ENCODE measurements around the gene THSD7A. TPM values are rescaled to one million over a fixed set of nuclear protein-coding genes. Genes with fewer than 3 reads are reported as not detected.

The THSD7A gene
- polyA plus RNA-seq, 3 donors from 2014 or later = not detected

GRCh38 chr7:11615174-11615573, 216.8 kb downstream of the THSD7A start:
- DNase-seq = no peak
- H3K27ac Mint-ChIP-seq = no peak overlapping the region
- H3K27me3 Mint-ChIP-seq (ENCODE audit: low read depth in 3 of 3) = no peaks in the 10 kb centered on the region
- H3K36me3 Mint-ChIP-seq = no peaks in the 10 kb centered on the region
- H3K4me1 Mint-ChIP-seq = no peaks in the 10 kb centered on the region
- no peak overlapping the region for H3K4me3 Mint-ChIP-seq
- peaks cover 3 to 14% (median 6%) of the 10 kb centered on the region in 6 donors for H3K9me3 Mint-ChIP-seq

GRCh38 chr7:11613292-11613930, 218.6 kb downstream of the THSD7A start:
- Mint-ChIP-seq H3K4me1 (no peaks in the 10 kb centered on the region), H3K27me3 (ENCODE audit: low read depth in 3 of 3) (no peaks in the 10 kb centered on the region), H3K27ac (no peak overlapping the region), H3K9me3 (peaks cover 3 to 29% (median 10%) of the 10 kb centered on the region in 6 donors), H3K36me3 (peaks cover 0 to 4% (median 0%) of the 10 kb centered on the region in 3 donors), H3K4me3 (no peak overlapping the region)
- DNase-seq = no peak

GRCh38 chr7:11612737-11613136, 219.3 kb downstream of the THSD7A start:
- Mint-ChIP-seq H3K27me3 (ENCODE audit: low read depth in 3 of 3) (no peaks in the 10 kb centered on the region), H3K27ac (no peak overlapping the region), H3K4me1 (no peaks in the 10 kb centered on the region), H3K36me3 (peaks cover 0 to 4% (median 0%) of the 10 kb centered on the region in 3 donors), H3K4me3 (no peak overlapping the region), H3K9me3 (peaks cover 3 to 26% (median 9%) of the 10 kb centered on the region in 6 donors)
- DNase-seq = no peak

- peaks cover 0 to 4% (median 0%) of the 10 kb centered on the region in 3 donors for H3K36me3 Mint-ChIP-seq
- no peak overlapping the region for H3K27ac Mint-ChIP-seq
- no peaks in the 10 kb centered on the region for H3K4me1 Mint-ChIP-seq
- no peaks in the 10 kb centered on the region for H3K27me3 Mint-ChIP-seq (ENCODE audit: low read depth in 3 of 3)
- no peak overlapping the region for H3K4me3 Mint-ChIP-seq
- DNase-seq = no peak
- H3K9me3 Mint-ChIP-seq = peaks cover 2 to 30% (median 7%) of the 10 kb centered on the region in 6 donors
These were observed 222.8 kb downstream of the THSD7A start for GRCh38 chr7:11609096-11609670.

GRCh38 chr7:11607686-11608085, 224.3 kb downstream of the THSD7A start:
- Mint-ChIP-seq H3K9me3 (peaks cover under 1 to 30% (median 5%) of the 10 kb centered on the region in 6 donors), H3K27me3 (ENCODE audit: low read depth in 3 of 3) (no peaks in the 10 kb centered on the region), H3K4me3 (no peak overlapping the region), H3K27ac (no peak overlapping the region), H3K4me1 (no peaks in the 10 kb centered on the region), H3K36me3 (peaks cover 0 to 4% (median 0%) of the 10 kb centered on the region in 3 donors)
- DNase-seq = no peak

- peaks cover 4 to 38% (median 11%) of the 10 kb centered on the region in 6 donors for H3K9me3 Mint-ChIP-seq
- no peak overlapping the region for H3K4me3 Mint-ChIP-seq
- no peak for DNase-seq
- no peak overlapping the region for H3K27ac Mint-ChIP-seq
- H3K4me1 Mint-ChIP-seq = no peaks in the 10 kb centered on the region
- peaks cover 0 to 4% (median 0%) of the 10 kb centered on the region in 3 donors for H3K36me3 Mint-ChIP-seq
- H3K27me3 Mint-ChIP-seq (ENCODE audit: low read depth in 3 of 3) = no peaks in the 10 kb centered on the region
These were observed 226.2 kb downstream of the THSD7A start for GRCh38 chr7:11605749-11606148.

GRCh38 chr7:11604505-11604904, 227.5 kb downstream of the THSD7A start:
- Mint-ChIP-seq H3K9me3 (peaks cover 5 to 33% (median 12%) of the 10 kb centered on the region in 6 donors), H3K27ac (no peak overlapping the region), H3K36me3 (peaks cover 0 to 4% (median 0%) of the 10 kb centered on the region in 3 donors), H3K27me3 (ENCODE audit: low read depth in 3 of 3) (peaks cover 0 to 3% (median 0%) of the 10 kb centered on the region in 3 donors), H3K4me3 (no peak overlapping the region), H3K4me1 (no peaks in the 10 kb centered on the region)
- no peak for DNase-seq

- Mint-ChIP-seq H3K27ac (no peak overlapping the region), H3K27me3 (ENCODE audit: low read depth in 3 of 3) (peaks cover 0 to 3% (median 0%) of the 10 kb centered on the region in 3 donors), H3K4me3 (no peak overlapping the region), H3K9me3 (peaks cover 6 to 30% (median 13%) of the 10 kb centered on the region in 6 donors), H3K36me3 (no peaks in the 10 kb centered on the region), H3K4me1 (no peaks in the 10 kb centered on the region)
- no peak for DNase-seq
These were observed 230.2 kb downstream of the THSD7A start for GRCh38 chr7:11601761-11602160.

- Mint-ChIP-seq H3K36me3 (no peaks in the 10 kb centered on the region), H3K9me3 (peaks cover 3 to 41% (median 11%) of the 10 kb centered on the region in 6 donors), H3K27ac (no peak overlapping the region), H3K27me3 (ENCODE audit: low read depth in 3 of 3) (no peaks in the 10 kb centered on the region), H3K4me3 (no peak overlapping the region), H3K4me1 (no peaks in the 10 kb centered on the region)
- no peak for DNase-seq
These were observed 238.7 kb downstream of the THSD7A start for GRCh38 chr7:11593322-11593721.

GRCh38 chr7:11592699-11593098, 239.3 kb downstream of the THSD7A start:
- Mint-ChIP-seq H3K27ac (no peak overlapping the region), H3K9me3 (peaks cover 3 to 35% (median 13%) of the 10 kb centered on the region in 6 donors), H3K4me3 (no peak overlapping the region), H3K27me3 (ENCODE audit: low read depth in 3 of 3) (no peaks in the 10 kb centered on the region), H3K4me1 (no peaks in the 10 kb centered on the region), H3K36me3 (no peaks in the 10 kb centered on the region)
- no peak for DNase-seq

- H3K36me3 Mint-ChIP-seq = no peaks in the 10 kb centered on the region
- H3K9me3 Mint-ChIP-seq = peaks cover 3 to 35% (median 13%) of the 10 kb centered on the region in 6 donors
- no peak overlapping the region for H3K27ac Mint-ChIP-seq
- no peak overlapping the region for H3K4me3 Mint-ChIP-seq
- no peaks in the 10 kb centered on the region for H3K4me1 Mint-ChIP-seq
- DNase-seq = no peak
- no peaks in the 10 kb centered on the region for H3K27me3 Mint-ChIP-seq (ENCODE audit: low read depth in 3 of 3)
These were observed 240.1 kb downstream of the THSD7A start for GRCh38 chr7:11591943-11592342.

GRCh38 chr7:11591055-11591633, 240.9 kb downstream of the THSD7A start:
- no peaks in the 10 kb centered on the region for H3K27me3 Mint-ChIP-seq (ENCODE audit: low read depth in 3 of 3)
- peaks cover 2 to 32% (median 13%) of the 10 kb centered on the region in 6 donors for H3K9me3 Mint-ChIP-seq
- no peak overlapping the region for H3K4me3 Mint-ChIP-seq
- no peak for DNase-seq
- no peak overlapping the region for H3K27ac Mint-ChIP-seq
- H3K36me3 Mint-ChIP-seq = no peaks in the 10 kb centered on the region
- no peaks in the 10 kb centered on the region for H3K4me1 Mint-ChIP-seq

GRCh38 chr7:11589251-11589650, 242.7 kb downstream of the THSD7A start:
- no peak overlapping the region for H3K27ac Mint-ChIP-seq

GRCh38 chr7:11587814-11588213, 244.2 kb downstream of the THSD7A start:
- Mint-ChIP-seq H3K36me3 (no peaks in the 10 kb centered on the region), H3K27ac (no peak overlapping the region), H3K4me1 (no peaks in the 10 kb centered on the region), H3K27me3 (ENCODE audit: low read depth in 3 of 3) (no peaks in the 10 kb centered on the region), H3K4me3 (no peak overlapping the region), H3K9me3 (peaks cover 0 to 25% (median 8%) of the 10 kb centered on the region in 6 donors)
- no peak for DNase-seq

More at GRCh38 chr7:11589251-11589650, 242.7 kb downstream of the THSD7A start:
- Mint-ChIP-seq H3K27me3 (ENCODE audit: low read depth in 3 of 3) (no peaks in the 10 kb centered on the region), H3K36me3 (no peaks in the 10 kb centered on the region), H3K9me3 (peaks cover 0 to 24% (median 9%) of the 10 kb centered on the region in 6 donors), H3K4me3 (no peak overlapping the region), H3K4me1 (no peaks in the 10 kb centered on the region)
- no peak for DNase-seq

Data from immature natural killer cell (primary cell).